Transverse colon (tissue), 4 donors: ENCODE data around the gene MRPL52.

ENCODE experiments used
- EP300 ChIP-seq: sonication (generic); formaldehyde crosslinking; IDR thresholded peaks from one replicate; pipeline ENCODE4 v1.6.1; 2017; ENCODE audit warnings: antibody characterized with exemption, low read depth
- POLR2A ChIP-seq: fragments of 450-650 bp; IDR thresholded peaks from one replicate; pipeline ENCODE4 v1.6.1; 2016; ENCODE audit warnings: antibody characterized with exemption, mild to moderate bottlenecking, moderate library complexity
- POLR2AphosphoS5 ChIP-seq, 3 donors: sonication (generic); formaldehyde crosslinking; IDR thresholded peaks; one replicate each; pipeline ENCODE4 v1.6.1; 2016; ENCODE audit warnings: antibody characterized with exemption in 3 of 3
- TF ChIP-seq, protein P1 (sequence below), 5 experiments: fragments of 200-600 bp in 3 of 5; fragments of 450-650 bp in 2 of 5; sonication (generic) in 3 of 5; IDR thresholded peaks; 1 replicate in 2 of 5; 2 replicates in 3 of 5; pipeline ENCODE4 v1.5.1; 2016 to 2017; ENCODE audit warnings: antibody characterized with exemption in 5 of 5, inconsistent platforms in 3 of 5, mild to moderate bottlenecking in 2 of 5, moderate library complexity in 1 of 5

DNA sequence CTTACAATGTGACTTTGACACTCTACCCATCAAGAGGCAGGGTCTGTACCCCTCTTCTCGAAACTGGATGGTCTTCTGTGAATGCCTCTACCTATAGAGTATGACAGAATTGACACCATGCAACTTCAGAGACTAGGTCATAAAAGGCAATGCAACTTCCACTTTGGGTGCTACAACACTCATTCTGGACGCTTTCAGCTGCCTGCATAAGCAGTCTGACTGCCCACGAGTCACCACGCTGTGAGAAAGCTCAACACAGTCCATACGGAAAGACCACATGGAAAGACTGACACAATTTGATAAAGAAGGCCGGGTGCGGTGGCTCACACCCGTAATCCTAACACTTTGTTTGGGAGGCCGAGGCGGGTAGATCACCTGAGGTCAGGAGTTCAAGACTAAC lies 29.3 kb upstream of the MRPL52 start:
- TF ChIP-seq EP300 = no peak
- TF ChIP-seq, protein P1, sequence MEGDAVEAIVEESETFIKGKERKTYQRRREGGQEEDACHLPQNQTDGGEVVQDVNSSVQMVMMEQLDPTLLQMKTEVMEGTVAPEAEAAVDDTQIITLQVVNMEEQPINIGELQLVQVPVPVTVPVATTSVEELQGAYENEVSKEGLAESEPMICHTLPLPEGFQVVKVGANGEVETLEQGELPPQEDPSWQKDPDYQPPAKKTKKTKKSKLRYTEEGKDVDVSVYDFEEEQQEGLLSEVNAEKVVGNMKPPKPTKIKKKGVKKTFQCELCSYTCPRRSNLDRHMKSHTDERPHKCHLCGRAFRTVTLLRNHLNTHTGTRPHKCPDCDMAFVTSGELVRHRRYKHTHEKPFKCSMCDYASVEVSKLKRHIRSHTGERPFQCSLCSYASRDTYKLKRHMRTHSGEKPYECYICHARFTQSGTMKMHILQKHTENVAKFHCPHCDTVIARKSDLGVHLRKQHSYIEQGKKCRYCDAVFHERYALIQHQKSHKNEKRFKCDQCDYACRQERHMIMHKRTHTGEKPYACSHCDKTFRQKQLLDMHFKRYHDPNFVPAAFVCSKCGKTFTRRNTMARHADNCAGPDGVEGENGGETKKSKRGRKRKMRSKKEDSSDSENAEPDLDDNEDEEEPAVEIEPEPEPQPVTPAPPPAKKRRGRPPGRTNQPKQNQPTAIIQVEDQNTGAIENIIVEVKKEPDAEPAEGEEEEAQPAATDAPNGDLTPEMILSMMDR (IDR thresholded peaks at IDR 0.05) = no peak
- TF ChIP-seq POLR2A = no peak
- TF ChIP-seq POLR2AphosphoS5 (IDR thresholded peaks at IDR 0.05) = no peak
